NAMALWA (cell line): Measurements from ENCODE around the gene RAD9A.

Experiments used
- DNase-seq: peaks from one replicate; pipeline ENCODE4 v3.0.0-alpha.2; 2015; ENCODE audit warnings: low spot score

RAD9A gene

GRCh38 chr11:67441098-67441563 is 49.3 kb downstream of the RAD9A start:
- no peak for DNase-seq

- peak; percentile 64 for DNase-seq
Observed at GRCh38 chr11:67441731-67442351, 50.1 kb downstream of the RAD9A start.

DNA sequence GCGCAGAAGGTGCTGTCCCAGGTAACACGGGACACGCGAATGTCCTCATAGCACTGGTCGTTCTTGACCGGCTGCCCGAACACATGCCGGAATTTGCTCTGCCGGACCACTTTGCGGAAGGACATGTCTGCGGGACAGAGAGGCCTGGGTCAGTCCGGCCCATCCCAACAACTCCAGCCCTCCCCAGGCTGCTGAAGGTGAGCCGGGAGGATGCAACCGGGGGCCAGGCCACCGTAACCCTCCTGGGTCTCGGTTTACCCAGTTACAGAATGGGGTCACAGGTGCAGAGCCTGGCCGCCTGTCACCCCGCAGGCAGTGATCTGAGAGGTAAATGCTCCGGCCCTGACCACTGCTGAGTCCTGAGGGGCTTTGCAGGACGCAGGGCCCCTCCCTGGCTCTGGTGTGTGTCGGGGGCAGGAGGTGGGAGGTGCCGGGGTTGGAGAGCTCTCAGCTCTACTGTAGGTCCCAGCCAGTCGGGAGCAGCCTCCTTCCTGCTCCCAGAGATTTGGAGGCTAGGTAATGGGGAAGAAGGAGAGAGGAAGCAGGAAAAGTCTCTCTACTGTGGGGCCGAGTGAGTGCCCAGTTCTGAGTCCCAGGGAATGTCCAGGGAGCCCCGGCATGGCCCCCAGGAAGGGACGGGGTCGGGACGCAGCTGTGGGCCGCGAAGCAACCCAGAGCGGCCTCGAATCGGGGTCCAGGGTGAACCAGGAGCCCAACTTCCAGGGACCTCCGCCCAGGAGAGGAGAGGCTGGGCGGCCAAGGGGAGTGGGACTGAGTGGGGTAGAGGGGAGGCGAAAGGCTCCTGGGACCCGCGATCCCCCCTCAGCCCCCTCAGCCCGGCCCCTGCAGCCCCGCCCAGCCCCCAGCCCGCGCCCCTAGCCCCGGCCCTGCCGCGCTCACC is 51.0 kb downstream of the RAD9A start:
- DNase-seq, result no peak

DNA sequence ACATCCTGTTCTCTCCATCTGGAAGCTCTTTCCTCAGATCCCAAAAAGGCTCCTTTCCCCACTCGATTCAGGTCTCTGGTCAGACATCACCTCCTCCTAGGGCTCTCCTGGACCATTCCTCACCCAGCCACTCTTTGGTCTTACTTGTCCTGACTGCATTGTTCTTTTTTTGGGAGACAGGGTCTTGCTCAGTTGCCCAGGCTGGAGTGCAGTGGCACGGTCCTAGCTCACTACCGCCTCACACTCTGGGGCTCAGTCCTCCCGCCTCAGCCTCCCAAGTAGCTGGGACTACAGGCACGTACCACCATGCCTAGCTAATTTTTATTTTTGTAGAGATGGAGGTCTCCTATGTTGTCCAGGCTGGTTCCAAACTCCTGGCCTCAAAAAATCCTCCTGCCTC is 53.7 kb downstream of the RAD9A start:
- DNase-seq, result no peak
